Fibroblast of pulmonary artery (primary cell): ENCODE results near the gene PHACTR3.

Experiments used
- DNase-seq: peaks from one replicate; pipeline ENCODE4 v3.0.0-alpha.2; 2010; ENCODE audit warnings: low read depth
- H3K4me3 ChIP-seq: replicated peaks from 2 replicates; pipeline ENCODE4 v1.5.1; 2011; ENCODE audit warnings: low read depth, mild to moderate bottlenecking, control low read depth, low read length, moderate library complexity
- TF ChIP-seq, protein P1 (sequence below): IDR thresholded peaks from 2 replicates; pipeline ENCODE4 v1.5.1; 2011; ENCODE audit warnings: mild to moderate bottlenecking, control low read depth, low read length, inconsistent platforms; ENCODE audit errors: missing control alignments

PHACTR3 gene

DNA sequence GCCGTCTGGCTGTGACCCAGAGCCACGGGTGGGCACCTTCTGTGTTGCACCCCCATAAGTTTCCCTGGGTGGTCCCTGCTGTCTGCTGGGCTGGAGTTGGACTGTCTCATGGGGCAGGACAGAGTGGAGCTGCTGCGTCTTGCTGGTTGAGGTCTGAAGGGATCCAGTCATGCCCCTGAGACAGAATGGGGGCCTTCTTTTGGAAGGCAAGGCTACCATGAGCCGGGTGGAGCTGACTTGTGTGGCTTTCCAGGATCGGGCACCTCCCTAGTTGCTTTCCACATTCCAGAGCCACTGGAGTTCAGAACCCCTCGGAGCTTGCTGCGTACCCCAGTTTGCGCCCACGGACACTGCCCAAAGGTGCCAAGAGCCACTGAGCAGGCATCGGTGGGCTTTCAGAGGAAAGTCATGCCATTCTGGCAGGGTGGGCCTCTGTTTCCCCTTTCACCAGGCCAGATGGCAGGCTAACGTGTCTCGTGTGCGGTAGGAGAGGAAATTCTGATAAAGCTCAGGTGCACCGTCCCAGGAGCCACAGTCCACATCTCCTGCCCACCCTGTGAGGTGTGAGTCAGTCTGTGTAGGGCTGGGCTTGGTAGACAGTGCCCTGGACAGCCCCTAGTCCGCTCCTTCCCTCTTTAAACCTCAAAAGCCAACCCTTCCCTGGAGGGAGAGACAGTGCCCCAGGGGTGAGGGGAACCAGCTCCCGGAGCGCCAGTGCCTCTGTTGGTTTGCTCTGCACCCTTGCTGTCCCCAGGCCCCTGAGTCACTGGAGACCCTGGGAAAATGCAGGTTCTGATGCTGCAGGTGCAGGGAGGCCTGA, 203.8 kb downstream of the PHACTR3 start:
- H3K4me3 ChIP-seq, result no peak overlapping the region

GRCh38 chr20:59808729-59809381, 204.5 kb downstream of the PHACTR3 start:
- TF ChIP-seq, protein P1, sequence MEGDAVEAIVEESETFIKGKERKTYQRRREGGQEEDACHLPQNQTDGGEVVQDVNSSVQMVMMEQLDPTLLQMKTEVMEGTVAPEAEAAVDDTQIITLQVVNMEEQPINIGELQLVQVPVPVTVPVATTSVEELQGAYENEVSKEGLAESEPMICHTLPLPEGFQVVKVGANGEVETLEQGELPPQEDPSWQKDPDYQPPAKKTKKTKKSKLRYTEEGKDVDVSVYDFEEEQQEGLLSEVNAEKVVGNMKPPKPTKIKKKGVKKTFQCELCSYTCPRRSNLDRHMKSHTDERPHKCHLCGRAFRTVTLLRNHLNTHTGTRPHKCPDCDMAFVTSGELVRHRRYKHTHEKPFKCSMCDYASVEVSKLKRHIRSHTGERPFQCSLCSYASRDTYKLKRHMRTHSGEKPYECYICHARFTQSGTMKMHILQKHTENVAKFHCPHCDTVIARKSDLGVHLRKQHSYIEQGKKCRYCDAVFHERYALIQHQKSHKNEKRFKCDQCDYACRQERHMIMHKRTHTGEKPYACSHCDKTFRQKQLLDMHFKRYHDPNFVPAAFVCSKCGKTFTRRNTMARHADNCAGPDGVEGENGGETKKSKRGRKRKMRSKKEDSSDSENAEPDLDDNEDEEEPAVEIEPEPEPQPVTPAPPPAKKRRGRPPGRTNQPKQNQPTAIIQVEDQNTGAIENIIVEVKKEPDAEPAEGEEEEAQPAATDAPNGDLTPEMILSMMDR, result no peak
- no peak overlapping the region for H3K4me3 ChIP-seq

More for the DNA sequence above, 203.8 kb downstream of the PHACTR3 start:
- no peak for DNase-seq
- TF ChIP-seq, protein P1, result no peak

GRCh38 chr20:59809630-59810448, 205.5 kb downstream of the PHACTR3 start:
- no peak for DNase-seq
- TF ChIP-seq, protein P1, result no peak
- no peak overlapping the region for H3K4me3 ChIP-seq

More at GRCh38 chr20:59808729-59809381, 204.5 kb downstream of the PHACTR3 start:
- no peak for DNase-seq

DNA sequence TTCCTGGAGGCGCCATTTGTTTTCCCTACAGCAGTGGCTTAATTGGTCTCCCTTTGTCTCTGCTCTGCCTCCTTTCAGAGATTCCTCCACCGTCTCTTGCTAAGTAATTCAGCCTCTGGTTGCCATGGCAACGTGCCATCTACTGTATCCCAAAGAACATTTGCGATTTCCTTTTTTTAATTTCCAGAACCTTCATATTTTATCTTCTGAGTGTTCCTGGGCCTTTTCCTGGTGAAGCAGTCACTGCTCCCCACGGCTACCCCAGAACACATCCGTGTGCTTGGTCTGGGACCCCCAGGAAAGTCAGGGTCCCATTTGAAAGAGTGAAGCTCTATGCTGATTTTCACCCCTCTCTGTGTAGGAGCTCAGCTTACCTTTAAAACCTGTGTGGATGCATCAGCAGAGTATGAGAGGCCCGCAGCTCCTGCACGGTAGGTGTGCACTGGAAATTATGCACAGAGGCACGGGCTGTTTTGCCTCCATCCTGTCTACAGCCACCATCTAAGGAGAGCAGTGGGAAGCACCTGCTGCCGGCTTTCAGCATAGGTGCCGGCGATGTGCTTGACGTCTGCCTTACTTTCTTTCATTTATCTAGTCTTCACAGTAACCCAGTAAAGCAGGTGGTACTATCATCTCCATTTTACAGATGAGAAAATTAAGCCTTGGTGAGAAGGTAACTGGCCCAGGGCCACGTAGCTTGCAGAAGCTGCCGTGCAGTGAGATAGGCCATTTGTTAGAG, 206.3 kb downstream of the PHACTR3 start:
- no peak for DNase-seq
- no peak overlapping the region for H3K4me3 ChIP-seq
- TF ChIP-seq, protein P1, result no peak

- TF ChIP-seq, protein P1, result no peak
- no peak for DNase-seq
- no peak overlapping the region for H3K4me3 ChIP-seq
Observed at GRCh38 chr20:59811681-59812171, 207.4 kb downstream of the PHACTR3 start.

DNA sequence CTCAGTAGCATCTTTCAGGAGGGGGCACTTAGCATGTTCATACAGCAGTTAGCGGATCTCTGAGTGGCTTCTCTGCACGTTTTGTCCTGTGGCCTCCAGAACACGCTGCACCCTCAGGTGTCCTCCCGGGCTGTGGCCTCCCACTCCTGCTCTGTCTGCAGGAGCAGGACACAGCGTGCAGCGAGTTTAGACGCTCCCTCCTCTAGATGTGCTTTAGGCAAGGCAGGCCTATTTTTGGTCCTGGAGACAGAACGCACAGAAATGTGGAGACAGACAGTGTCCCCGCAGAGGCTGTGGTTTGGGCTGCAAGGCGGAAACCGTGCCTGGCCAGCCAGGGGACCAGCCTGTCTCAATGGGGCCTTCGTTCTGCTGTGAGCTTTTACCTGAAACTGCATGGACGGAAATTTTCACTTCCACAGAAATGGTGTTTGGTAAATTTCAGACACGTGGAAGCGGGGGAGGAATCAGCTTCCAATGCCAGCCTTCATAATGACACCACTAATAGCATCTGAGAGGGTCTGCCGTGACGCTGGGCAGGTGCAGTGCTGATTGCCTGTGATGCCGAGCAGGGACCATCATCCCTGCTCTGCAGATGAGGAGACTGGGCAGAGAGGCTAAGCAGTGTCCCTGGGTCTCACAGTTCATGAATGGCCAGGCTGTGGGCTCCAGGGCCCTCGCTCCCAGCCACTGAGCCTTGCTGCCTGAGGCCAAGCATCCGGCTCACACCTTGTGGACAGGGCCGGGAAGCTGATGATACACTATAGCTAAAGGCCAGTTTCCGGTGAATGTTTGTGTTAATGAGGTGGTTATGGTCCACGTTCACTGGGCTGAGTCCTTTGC, 208.2 kb downstream of the PHACTR3 start:
- H3K4me3 ChIP-seq, result no peak overlapping the region
- DNase-seq, result no peak
- TF ChIP-seq, protein P1, result no peak
